Mucosa of rectum (tissue), 2 donors: Measurements from ENCODE around the gene YWHAQ.
"Not testable (repeated sequence)": the region's sequence is repeated elsewhere in the genome, so short reads cannot be mapped to it uniquely, and the experiment has no call there.

Experiments used
- H3K27ac ChIP-seq, 2 donors: one replicate each; pipeline ENCODE4 v1.7.0; 2013; ENCODE audit warnings: inconsistent platforms in 2 of 2, low read depth in 2 of 2, low read length in 2 of 2
- H3K27me3 ChIP-seq, 2 donors: one replicate each; pipeline ENCODE4 v1.7.0; 2013; ENCODE audit warnings: low read length in 2 of 2; ENCODE audit not compliant: control insufficient read depth in 2 of 2, insufficient read depth in 2 of 2
- H3K36me3 ChIP-seq, 2 donors: one replicate each; pipeline ENCODE4 v1.7.0; 2013; ENCODE audit warnings: low read length in 2 of 2; ENCODE audit not compliant: control insufficient read depth in 2 of 2, insufficient read depth in 2 of 2
- H3K4me1 ChIP-seq, 2 donors: one replicate each; pipeline ENCODE4 v1.7.0; 2013; ENCODE audit warnings: low read length in 2 of 2, mild to moderate bottlenecking in 1 of 2; ENCODE audit not compliant: control insufficient read depth in 2 of 2, insufficient read depth in 2 of 2
- H3K4me3 ChIP-seq, 2 donors: one replicate each; pipeline ENCODE4 v1.7.0; 2013; ENCODE audit warnings: low read length in 2 of 2
- H3K9ac ChIP-seq, 2 donors: one replicate each; pipeline ENCODE4 v1.7.0; 2013; ENCODE audit warnings: low read length in 2 of 2, low read depth in 1 of 2, mild to moderate bottlenecking in 1 of 2
- H3K9me3 ChIP-seq, 2 donors: one replicate each; pipeline ENCODE4 v1.7.0; 2013; ENCODE audit warnings: low read length in 2 of 2; ENCODE audit not compliant: control insufficient read depth in 2 of 2
- donor health status: healthy.
- donor health status: Normal muscosa, but diverticular disease.

YWHAQ gene

GRCh38 chr2:9595746-9596145, 35.1 kb downstream of the YWHAQ start:
- H3K4me1 ChIP-seq: peaks cover 0 to 6% of the 10 kb centered on the region in 2 donors
- H3K27ac ChIP-seq: no peak overlapping the region
- H3K4me3 ChIP-seq: no peak overlapping the region
- no peaks in the 10 kb centered on the region for H3K27me3 ChIP-seq
- H3K36me3 ChIP-seq: peaks cover 6% of the 10 kb centered on the region in 2 donors
- no peak overlapping the region for H3K9ac ChIP-seq
- H3K9me3 ChIP-seq: peaks cover 2 to 6% of the 10 kb centered on the region in 2 donors

- not testable (repeated sequence) for H3K27ac ChIP-seq, H3K4me3 ChIP-seq, H3K4me1 ChIP-seq, H3K36me3 ChIP-seq, H3K9ac ChIP-seq, H3K9me3 ChIP-seq, H3K27me3 ChIP-seq
These were observed 35.5 kb downstream of the YWHAQ start for GRCh38 chr2:9595256-9595655.

GRCh38 chr2:9594366-9595054, 36.3 kb downstream of the YWHAQ start:
- Histone ChIP-seq H3K4me1 (peaks cover 0 to 6% of the 10 kb centered on the region in 2 donors), H3K27me3 (no peaks in the 10 kb centered on the region), H3K9me3 (peaks cover 0 to 2% of the 10 kb centered on the region in 2 donors), H3K4me3 (no peak overlapping the region), H3K36me3 (peaks cover 10 to 16% of the 10 kb centered on the region in 2 donors), H3K27ac (no peak overlapping the region), H3K9ac (no peak overlapping the region)

GRCh38 chr2:9593925-9594324, 36.9 kb downstream of the YWHAQ start:
- H3K4me1 ChIP-seq: peaks cover 0 to 6% of the 10 kb centered on the region in 2 donors
- peaks cover 9 to 16% of the 10 kb centered on the region in 2 donors for H3K36me3 ChIP-seq
- H3K9ac ChIP-seq: no peak overlapping the region
- no peak overlapping the region for H3K27ac ChIP-seq
- no peaks in the 10 kb centered on the region for H3K27me3 ChIP-seq
- H3K4me3 ChIP-seq: no peak overlapping the region
- H3K9me3 ChIP-seq: no peaks in the 10 kb centered on the region

GRCh38 chr2:9592699-9593098, 38.1 kb downstream of the YWHAQ start:
- Histone ChIP-seq H3K4me3 (no peak overlapping the region), H3K27me3 (no peaks in the 10 kb centered on the region), H3K9ac (no peak overlapping the region), H3K36me3 (peaks cover 14 to 22% of the 10 kb centered on the region in 2 donors), H3K4me1 (peaks cover 0 to 6% of the 10 kb centered on the region in 2 donors), H3K27ac (no peak overlapping the region), H3K9me3 (no peaks in the 10 kb centered on the region)

- no peak overlapping the region for H3K9ac ChIP-seq
- peaks cover 0 to 2% of the 10 kb centered on the region in 2 donors for H3K4me1 ChIP-seq
- H3K9me3 ChIP-seq: no peaks in the 10 kb centered on the region
- peaks cover 28 to 36% of the 10 kb centered on the region in 2 donors for H3K36me3 ChIP-seq
- H3K4me3 ChIP-seq: no peak overlapping the region
- H3K27me3 ChIP-seq: no peaks in the 10 kb centered on the region
- no peak overlapping the region for H3K27ac ChIP-seq
These were observed 40.2 kb downstream of the YWHAQ start for GRCh38 chr2:9590641-9591040.

- H3K27me3 ChIP-seq: no peaks in the 10 kb centered on the region
- H3K9ac ChIP-seq: no peak overlapping the region
- no peak overlapping the region for H3K4me3 ChIP-seq
- no peaks in the 10 kb centered on the region for H3K4me1 ChIP-seq
- no peaks in the 10 kb centered on the region for H3K9me3 ChIP-seq
- no peak overlapping the region for H3K27ac ChIP-seq
- H3K36me3 ChIP-seq: peaks cover 39 to 42% of the 10 kb centered on the region in 2 donors
These were observed 44.3 kb downstream of the YWHAQ start for GRCh38 chr2:9586465-9586864.

- Histone ChIP-seq H3K27ac (no peak overlapping the region), H3K27me3 (no peaks in the 10 kb centered on the region), H3K9me3 (no peaks in the 10 kb centered on the region), H3K9ac (no peak overlapping the region), H3K4me3 (no peak overlapping the region), H3K4me1 (no peaks in the 10 kb centered on the region), H3K36me3 (peaks cover 37 to 41% of the 10 kb centered on the region in 2 donors)
These were observed 45.3 kb downstream of the YWHAQ start for GRCh38 chr2:9585486-9585885.

- H3K27me3 ChIP-seq, H3K9ac ChIP-seq, H3K4me1 ChIP-seq, H3K9me3 ChIP-seq, H3K27ac ChIP-seq, H3K4me3 ChIP-seq: not testable (repeated sequence)
- H3K36me3 ChIP-seq: peaks cover 35 to 39% of the 10 kb centered on the region in 2 donors
These were observed 45.9 kb downstream of the YWHAQ start for GRCh38 chr2:9584902-9585301.

- Histone ChIP-seq H3K27me3 (no peaks in the 10 kb centered on the region), H3K4me3 (no peak overlapping the region), H3K36me3 (peaks cover 24 to 29% of the 10 kb centered on the region in 2 donors), H3K27ac (no peak overlapping the region), H3K9ac (no peak overlapping the region), H3K4me1 (no peaks in the 10 kb centered on the region), H3K9me3 (no peaks in the 10 kb centered on the region)
These were observed 48.2 kb downstream of the YWHAQ start for GRCh38 chr2:9582624-9583023.
